ENCODE data around the gene RNASE7.

The RNASE7 gene

DNA sequence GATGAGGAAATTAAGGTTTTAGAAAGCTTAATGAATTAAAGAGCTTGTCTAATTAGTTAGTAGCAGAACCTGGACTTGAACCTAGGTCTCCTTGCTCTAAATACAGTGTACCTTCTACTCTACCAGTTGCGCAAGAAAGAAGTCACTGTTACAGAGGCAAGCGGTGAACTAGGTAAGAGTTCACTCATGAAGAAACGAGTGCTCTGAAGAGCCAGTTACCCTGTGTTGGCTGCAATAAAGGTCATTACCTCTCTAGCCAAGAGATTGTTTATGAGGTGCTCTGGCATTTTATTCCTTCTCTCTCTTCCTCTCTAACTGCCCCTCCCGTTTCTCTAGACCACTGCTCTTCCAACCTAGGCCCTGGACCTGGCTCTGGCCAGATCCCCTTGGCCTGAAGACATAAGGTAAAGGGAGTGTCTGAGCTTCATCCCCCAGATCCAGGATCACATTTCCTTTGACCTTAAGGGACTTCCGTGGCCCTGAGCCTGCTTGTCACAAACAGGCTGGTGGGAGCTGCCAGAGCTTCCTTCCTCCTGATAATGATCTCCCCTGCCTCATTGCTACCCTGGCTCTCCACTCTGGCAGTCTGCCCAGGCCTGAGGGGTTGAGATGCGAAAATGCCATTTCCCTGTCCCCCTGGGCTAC is 1.9 kb downstream of the RNASE7 start:
- no peak for DNase-seq

DNA sequence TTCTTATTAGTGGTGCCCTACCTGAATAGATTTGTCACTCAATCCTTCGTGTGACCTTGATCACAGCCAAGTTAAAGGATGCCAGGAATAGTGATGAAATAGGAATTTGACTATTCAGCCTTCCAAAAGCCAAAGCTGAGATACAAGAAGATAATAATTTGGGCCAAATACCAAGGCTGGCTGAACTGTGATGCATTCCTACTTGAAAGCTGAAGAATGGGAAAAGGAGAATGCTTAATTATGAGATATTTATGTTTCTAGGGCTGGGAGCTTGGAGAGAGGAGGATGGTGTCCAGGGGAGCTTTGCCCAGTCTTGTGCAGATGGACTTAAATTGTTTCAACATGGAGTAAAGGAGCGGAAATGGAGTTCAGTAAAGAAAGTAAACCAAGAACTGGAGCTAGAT is 5.2 kb downstream of the RNASE7 start:
- no peak for DNase-seq

DNA sequence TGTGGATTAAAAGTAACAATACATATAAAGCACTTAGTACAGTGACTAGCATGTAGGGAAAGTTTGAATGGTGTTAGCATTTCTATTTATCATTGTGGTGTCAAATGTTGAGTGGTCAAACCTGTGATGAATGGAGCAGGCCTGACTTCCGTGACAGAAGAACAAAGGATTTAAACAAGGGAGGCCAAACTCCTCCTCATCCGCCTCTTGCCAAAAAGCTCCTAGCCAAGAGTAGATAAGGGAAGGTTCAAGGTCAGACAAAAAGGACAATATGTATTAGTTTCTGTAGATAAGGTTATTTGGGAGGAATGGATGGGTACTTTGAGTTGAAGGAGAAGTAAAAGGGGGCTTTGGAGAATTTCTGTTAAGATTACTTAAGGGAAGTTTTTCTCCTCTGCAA is 6.5 kb downstream of the RNASE7 start:
- DNase-seq, result no peak

DNA sequence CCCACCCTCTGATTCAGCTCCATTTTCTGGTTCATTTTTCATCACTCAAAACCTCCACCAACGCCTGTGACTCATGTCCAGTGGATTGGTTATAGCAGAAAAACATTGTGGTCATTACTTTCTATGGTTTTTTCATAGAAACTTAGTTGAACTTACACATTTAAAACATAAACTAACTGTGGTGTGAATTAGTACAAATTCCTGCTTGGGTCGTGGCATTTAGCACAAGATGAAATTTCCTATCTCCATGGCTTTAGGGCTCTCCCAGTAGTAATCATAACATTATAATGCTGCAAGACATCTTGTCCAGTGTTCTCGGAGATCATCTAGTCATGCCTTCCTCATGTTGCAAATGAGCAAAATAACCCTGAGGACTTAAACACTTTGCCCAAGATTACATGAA is 7.1 kb downstream of the RNASE7 start:
- DNase-seq, result no peak

DNA sequence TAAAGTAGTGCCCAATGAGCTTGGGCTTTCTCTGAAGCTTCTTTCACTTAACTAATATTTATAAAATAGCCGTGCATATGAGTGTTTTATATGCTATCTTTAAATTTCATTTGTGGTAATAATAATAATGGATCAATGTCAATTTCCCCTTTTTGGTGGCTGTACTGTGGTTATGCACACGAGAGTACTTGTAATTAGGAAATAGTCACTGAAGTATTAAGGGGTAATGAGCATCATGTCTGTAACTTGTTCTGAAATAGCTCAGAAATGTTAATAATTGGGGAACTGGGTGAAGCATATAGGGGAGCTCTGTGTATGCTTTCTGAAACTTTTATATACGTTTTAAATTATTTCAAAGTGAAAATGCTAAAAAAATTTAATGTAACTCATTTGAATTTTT is 8.4 kb downstream of the RNASE7 start:
- DNase-seq, result no peak

DNA sequence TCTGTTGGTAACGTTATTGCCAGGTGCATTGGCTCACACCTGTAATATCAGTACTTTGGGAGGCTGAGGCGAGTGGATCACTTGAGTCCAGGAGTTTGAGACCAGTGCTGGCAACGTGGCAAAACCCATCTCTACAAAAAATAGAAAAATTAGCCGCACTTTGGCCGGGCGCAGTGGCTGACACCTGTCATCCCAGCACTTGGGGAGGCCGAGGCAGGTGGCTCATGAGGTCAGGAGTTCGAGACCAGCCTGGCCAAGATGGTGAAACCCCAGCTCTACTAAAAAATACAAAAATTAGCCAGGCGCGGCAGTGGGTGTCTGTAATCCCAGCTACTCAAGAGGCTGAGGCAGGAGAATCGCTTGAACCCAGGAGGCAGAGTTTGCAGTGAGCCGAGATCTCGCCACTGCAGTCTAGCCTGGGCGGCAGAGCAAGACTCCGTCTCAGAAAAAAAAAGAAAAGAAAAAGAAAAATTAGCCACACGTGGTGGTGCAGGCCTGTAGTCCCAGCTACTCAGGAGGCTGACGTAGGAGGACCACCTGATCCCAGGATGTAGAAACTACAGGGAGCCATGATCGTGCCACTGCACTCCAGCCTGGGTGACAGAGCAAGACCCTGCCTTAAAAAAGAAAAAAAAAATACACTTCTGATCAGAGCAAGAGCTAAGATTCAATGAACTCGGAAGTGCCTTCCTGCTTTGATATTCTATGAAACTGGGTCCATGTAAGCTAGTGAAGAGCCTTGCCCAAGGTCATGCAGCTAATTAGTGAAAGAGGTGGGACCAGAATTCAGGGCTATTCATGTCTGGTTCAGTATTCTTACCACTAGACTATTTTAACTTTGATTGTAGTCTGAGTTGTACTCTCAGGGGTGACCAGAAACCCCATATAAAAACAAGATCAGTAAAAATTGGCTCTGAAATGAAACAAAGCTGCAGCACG is 11.3 kb downstream of the RNASE7 start:
- no peak for DNase-seq

DNA sequence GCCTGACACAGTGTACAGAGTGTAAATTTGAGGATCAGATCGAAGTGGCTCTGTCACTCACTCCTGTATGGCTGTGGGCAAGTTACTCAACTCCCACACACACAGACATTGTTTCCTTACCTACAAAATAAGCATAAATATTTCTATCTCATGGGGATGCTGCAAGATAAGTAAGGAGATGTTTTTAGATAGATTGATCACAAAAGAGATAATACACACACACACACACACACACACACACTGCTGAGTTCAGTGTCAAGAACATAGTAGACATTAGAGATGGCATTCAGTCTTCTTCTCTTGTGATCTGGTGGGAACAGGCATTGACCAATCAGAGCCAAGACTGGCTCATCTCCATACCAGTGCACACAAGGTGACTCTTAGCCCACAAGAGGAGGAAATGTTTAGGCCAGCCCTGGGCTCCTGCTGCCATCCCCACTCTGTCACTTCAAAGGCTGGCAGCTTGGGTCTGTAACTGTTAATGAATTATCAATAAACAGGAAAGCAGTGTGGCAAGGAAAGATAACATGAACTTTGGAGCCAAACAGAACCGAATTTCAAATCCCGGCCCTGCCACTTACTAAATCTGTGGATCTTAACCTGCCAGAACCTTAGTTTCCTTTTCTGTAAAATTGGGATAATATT is 12.1 kb downstream of the RNASE7 start:
- no peak for DNase-seq

DNA sequence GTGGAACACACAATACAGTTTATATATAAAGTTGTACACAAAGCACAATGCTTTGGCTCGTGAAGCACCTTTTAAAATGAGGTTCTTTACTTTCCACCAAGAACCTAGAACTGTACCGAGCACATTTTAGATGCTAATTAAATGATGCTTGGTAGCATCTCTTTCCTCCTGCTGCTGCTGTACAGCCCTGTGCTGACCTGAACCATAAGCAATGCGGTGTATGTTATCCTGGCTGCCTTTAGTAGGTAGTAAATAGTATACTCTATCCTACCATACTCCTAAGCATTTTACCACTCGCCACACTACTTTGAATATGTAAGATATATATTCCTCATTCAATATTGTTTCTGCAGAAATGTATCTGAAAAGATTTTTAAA is 12.6 kb downstream of the RNASE7 start:
- no peak for DNase-seq

GRCh38 chr14:21055432-21056117 is 13.4 kb downstream of the RNASE7 start:
- DNase-seq, result no peak

DNA sequence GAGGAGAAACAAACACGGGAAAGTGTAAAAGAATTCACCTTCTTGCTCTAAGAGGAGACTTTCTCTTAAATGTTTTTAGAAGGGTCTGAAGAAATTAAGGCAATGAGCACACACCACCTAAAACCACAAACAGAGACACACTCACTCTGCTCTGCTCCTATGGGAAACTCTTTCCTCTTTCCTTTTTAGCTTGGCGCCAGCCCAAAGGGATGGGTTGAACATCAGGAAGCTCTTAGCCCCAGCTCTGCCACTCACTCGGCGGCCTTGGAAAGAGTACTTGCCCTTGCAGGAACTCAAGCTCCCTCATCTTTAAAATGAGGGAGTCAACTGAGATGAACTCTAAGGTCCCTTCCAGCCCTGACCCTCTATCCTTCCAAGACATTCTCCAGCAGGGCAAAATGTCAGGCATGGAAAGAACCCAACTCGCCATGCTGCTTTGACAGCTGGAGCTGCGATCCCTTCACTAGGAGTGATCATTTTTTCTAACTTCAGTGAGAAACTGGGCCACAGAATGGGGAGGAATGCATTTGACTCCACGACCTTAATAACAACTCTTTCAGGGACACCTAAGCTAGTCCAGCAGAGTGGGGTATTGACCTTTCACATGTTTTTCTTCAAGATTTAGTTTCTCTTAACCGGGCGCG is 14.5 kb downstream of the RNASE7 start:
- DNase-seq, result no peak

- no peak for DNase-seq
Observed at GRCh38 chr14:21057803-21058675, 15.9 kb downstream of the RNASE7 start, which contains the start of gene RNASE8. RNASE8 (plus strand) TSS chr14:21057822; CDS start chr14:21057893, 71 bp downstream.

GRCh38 chr14:21058903-21059302 is 16.7 kb downstream of the RNASE7 start:
- no peak for DNase-seq

DNA sequence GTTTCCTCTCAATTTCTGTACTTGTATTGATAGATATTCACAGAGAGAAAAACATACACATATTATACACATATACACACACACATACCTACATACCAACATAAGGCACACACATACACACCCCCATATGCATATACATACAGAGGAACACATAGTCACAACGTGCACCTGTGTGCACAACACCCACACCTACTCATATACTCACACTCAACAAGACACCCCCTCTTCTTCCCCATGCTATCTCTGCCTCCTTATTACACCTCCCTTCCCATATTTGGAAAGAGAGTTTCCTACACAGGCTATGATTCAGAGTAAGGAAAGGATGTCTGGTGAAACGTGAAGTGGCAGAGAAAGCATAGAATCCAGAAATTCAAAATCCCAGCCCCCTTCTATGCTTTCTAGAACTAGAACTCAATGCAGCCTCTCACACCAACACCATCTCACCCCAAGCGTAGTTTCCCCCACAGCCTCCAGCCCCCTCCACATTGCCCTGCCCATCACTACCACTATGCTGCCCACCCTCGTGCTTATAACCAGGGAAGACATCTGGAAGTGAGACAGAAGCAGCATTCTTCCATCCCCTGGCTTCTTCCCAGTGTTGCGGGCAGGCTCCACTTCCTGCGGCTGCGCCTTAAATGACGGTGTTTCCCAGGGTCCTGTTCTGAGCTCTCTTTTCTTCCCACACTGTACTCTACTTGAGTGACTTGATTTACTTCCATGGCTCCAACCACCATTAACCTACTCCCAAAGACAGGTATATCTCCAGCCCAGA is 17.9 kb downstream of the RNASE7 start:
- DNase-seq, result no peak

GRCh38 chr14:21060614-21061346 is 18.6 kb downstream of the RNASE7 start:
- no peak for DNase-seq

- no peak for DNase-seq
Observed at GRCh38 chr14:21061347-21061668, 19.1 kb downstream of the RNASE7 start.

GRCh38 chr14:21063479-21063878 is 21.3 kb downstream of the RNASE7 start:
- no peak for DNase-seq

DNA sequence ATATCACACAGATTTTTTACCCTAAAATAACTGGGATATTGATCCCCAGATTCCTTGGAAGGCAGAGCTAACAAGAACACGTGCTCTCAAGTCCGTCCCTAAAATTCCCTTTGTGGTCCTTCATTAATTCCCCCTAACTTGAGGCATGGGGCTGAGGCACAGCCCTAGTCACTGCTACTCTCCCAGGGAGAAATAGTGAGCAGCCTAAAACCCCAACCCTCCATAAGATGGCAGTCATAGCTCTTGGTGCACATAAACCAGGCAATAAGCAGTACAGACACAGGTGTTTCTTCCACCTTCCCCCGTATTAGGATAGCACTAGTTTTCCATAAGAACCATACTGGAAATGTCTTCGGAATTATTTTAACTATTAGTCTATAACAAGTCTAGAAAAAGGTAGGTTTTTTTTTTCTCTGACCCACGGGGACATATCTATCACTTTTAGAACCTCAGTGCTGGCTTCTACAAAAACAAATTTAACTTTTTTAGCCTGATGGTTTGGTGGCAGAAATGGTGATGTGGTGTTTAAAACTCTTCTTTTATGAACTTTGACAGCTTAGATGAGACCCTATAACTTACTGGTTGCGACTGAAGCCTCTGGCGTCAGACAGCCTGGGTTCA is 24.8 kb downstream of the RNASE7 start:
- no peak for DNase-seq

- peak; percentile 54 for DNase-seq
Observed at GRCh38 chr14:21068521-21069387, 26.6 kb downstream of the RNASE7 start.
